Measurements from ENCODE around the gene SH3YL1.

SH3YL1 gene

GRCh38 chr2:281381-281780 is 17.5 kb upstream of the SH3YL1 start:
- no peak for DNase-seq

GRCh38 chr2:280650-281110 is 16.8 kb upstream of the SH3YL1 start:
- no peak for DNase-seq

GRCh38 chr2:279956-280649 is 16.3 kb upstream of the SH3YL1 start:
- DNase-seq: no peak

GRCh38 chr2:279366-279765 is 15.5 kb upstream of the SH3YL1 start:
- DNase-seq: no peak

DNA sequence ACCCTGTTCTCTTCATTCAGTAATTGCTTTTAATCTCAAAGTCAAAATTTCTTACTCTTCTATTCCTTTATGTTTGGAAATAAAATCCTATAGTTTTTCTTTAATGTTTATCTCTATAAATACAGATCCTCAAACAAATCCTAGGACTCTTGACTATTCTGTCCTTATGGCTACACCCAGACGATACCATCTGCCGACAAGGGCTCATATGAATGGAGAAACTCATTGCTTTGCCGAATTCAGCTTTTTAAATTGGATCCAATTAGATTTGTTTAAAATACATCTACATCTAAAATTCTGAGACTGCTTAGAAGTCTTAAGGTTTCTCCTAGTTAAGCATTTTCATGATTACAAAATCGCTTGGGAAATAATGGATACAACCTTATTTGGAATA is 15.1 kb upstream of the SH3YL1 start:
- no peak for DNase-seq

- no peak for DNase-seq
Measured at GRCh38 chr2:278312-278926, 14.6 kb upstream of the SH3YL1 start.

DNA sequence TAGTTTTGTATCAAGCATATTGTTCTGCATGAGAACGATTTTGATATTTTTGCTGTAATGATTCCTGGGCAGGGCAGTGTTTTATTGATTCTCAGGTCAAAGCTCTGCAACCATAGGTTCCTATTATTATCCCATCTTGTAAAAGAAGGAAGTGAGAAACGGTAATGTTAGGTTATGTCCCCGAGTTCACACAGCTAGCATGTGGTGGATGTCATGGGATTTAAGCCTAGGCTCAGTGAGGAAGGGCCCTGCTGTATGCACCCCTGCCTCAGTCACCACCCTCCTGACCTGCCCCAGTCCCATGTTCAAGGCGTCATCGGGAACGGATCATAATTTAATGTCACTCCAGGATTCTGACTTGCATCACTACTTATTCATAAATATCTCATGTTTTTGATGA is 11.6 kb upstream of the SH3YL1 start:
- no peak for DNase-seq

DNA sequence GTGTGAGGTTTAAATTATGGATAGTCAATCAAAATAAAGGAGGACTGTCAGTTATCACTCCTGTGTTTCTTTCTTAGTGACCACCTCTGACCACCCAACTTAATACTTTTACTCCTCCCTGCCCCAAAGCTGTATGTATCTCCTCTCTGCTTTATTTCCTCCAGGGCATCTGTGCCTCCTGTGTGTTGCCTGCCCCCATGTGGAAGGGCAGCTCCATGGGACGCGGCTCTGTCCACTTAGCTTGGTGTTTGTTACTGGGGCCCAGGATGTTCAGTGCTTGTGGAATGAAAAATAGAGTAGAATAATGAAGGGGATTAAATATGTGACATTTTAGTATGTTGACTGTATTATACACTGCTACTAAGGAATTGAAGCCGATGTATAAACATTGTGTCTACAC is 10.7 kb upstream of the SH3YL1 start:
- DNase-seq: no peak

DNA sequence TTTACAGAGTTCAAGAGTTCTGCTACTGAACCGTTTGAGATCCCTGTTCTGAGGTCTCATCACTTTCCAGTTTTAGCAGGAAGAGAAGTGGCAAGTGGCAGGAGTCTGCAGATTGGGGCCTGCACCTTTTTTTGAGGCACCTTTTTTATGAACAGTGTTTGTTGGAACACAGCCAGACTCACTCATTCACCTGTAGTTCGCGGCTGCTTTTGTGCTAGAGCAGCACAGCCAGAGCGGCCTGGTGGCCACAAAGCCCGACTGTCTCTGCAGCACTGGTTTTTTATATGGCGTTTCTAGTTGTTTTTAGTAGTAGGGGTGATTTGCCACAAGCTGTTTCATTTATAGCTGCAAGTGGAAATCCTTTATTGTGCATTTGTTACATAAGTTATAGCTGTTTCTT is 9.5 kb upstream of the SH3YL1 start:
- no peak for DNase-seq

DNA sequence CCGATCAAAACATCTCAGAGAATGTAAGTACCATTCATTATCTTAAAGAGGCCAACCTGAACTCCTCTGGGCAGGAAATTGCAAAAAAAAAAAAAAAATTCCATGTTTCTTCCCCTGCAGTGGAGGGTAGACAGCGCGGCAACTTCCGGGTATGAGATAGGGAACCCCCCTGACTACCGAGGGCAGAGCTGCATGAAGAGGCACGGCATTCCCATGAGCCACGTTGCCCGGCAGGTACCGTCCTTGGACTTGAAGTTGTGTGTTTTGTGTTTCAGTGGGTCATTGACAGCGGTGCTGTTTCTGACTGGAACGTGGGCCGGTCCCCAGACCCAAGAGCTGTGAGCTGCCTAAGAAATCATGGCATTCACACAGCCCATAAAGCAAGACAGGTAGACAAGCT is 8.1 kb upstream of the SH3YL1 start:
- no peak for DNase-seq

DNA sequence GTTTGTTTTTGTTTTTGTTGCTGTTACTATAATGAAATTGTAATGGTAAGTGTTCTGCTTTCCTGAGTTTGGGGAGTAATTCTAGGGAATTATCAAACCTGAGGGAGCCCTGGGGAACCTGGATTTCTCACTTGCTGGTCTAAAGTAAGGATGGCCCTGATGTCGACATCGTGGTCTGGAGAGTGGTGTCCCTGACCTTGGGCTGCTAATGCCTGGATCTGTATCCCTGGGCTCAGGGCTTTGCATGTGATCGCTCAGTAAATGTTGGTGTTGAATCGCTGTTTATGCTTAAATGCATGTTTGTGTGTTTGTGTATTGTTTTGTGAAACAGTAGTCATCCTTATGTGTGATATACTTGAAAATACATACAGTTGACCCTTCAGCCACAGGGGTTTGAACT is 7.0 kb upstream of the SH3YL1 start:
- no peak for DNase-seq

- DNase-seq: no peak
Measured at GRCh38 chr2:269356-270030, 5.7 kb upstream of the SH3YL1 start.

DNA sequence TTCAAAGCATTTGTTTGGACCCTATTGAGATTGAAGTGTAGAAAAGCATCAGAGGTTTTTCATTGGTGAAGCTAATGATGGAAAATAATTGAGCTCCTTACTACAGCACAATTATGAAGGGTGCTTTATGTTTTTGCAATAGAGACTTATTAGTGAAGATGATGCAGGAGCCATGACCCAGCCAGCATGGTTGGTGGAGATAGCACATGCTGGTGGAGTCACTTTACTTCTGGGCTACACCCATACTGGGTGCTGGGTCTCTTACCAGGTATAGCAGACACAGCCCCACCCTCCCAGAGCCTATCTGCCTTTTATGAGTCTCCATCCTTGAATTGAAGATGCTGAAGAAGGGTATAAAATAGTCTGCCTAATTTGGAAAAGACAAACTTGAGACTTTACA is 4.5 kb upstream of the SH3YL1 start:
- DNase-seq: no peak

DNA sequence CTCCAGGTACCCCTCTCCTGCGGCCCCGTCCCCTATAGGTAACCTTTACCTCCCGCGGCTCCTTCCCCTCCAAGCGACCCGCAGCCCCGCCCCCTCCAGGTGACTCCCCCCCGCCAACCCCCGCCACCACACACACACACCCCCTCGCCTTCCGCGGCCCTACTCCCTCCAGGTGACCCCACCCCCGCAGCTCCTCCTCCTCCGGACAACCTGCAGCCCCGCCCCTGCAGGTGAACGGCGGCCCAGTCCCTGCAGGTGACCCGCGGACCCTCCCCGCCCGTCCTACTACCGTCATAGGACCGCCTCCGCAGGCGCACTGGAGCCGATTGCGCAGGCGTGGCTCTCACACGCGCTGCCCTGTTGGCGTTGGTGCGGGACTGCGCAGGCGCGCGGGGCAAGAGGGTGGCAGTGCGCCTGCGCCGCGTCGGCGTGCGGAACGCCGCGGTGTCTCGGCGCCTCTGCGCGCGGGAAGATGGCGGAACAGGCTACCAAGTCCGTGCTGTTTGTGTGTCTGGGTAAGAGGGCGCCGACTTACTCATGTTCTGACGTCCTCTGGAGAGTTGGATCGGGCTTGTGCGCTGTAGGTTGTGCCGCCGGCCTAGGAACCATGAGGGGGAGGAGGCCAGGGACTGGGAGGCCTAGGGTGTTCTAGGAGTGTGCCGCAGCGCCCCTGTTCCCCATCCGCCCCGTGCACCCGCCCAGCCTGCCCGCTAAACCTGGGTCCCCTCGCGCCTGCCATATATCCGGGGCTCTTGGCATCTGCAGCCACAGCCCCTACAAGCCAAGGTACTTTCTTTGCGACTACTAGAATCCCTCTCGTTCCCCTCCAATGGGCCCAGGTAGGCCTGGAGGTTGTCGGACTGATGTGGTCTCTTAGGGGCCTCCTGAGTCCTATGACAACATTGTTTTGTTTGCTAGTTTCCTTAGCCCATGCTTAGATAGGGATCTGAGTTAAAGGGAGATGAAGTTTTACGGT is 949 bp upstream of the SH3YL1 start, which contains the start of gene ACP1:
ACP1 (plus strand) TSS at position 455 of the 976 bp plus-strand sequence; CDS start at position 473, 18 bp downstream.
- DNase-seq: peak; percentile 93

- no peak for DNase-seq
Measured at GRCh38 chr2:263022-263738, 652 bp downstream of the SH3YL1 start.

GRCh38 chr2:262117-262516 is 1.7 kb downstream of the SH3YL1 start:
- DNase-seq: no peak

GRCh38 chr2:260507-261161 is 3.2 kb downstream of the SH3YL1 start:
- no peak for DNase-seq

DNA sequence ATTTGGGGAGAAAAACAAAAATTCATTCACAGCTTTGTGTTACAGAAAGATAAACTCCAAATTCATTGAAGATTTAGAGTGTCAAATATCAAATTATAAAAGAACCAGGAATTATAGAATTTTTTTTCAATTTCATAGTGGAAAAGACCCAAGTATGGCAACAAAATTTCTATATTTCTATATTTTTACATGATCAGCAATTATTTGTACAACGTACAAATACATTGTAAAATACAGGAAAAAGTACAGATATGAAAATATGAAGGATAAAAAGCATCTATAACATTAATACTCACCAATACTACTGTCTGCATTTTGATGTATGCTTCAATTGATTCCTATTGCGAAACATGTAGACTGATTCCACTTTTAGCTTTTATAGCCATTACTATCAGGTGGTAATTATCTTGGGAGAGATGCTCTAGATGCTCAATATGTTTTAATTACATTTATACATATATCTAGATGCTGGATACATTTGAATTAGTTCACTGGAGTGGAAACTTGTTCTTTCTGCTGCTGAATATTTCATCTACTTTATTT is 4.0 kb downstream of the SH3YL1 start:
- DNase-seq: no peak

GRCh38 chr2:258933-259332 is 4.9 kb downstream of the SH3YL1 start:
- DNase-seq: no peak

DNA sequence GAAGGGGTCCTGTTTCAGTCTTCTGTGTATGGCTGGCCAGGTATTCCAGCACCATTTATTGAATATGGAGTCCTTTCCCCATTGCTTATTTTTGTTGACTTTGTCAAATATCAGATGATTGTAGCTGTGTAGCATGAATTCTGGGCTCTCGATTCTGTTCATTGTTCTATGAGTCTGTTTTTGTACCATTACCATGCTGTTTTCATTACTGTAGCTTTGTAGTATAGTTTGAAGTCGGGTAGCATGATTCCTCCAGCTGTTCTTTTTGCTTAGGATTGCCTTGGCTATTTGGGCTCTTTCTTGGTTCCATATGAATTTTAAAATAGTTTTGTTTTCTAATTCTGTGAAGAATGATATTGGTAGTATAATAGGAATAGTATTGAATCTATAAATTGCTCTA is 6.0 kb downstream of the SH3YL1 start:
- no peak for DNase-seq

DNA sequence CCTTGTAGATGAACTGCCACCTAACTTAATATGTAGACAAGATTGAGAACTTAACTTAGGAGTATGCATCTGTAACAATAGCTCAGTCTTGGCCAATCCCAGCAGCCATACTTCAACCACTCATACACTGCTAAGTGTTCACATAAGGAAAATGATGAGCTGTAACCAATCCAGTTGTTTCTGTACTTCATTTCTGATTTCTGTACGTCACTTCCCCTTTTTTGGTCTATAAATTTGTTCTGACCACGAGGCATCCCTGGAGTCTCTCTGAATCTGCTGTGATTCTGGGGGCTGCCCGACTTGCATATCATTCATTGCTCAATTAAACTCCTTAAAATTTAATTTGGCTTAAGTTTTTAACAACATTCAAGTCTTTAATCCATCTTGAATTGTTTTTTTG is 6.4 kb downstream of the SH3YL1 start:
- DNase-seq: no peak

All from fibroblast of skin of abdomen (primary cell).